Measurements from ENCODE around the gene NUS1.

DNA sequence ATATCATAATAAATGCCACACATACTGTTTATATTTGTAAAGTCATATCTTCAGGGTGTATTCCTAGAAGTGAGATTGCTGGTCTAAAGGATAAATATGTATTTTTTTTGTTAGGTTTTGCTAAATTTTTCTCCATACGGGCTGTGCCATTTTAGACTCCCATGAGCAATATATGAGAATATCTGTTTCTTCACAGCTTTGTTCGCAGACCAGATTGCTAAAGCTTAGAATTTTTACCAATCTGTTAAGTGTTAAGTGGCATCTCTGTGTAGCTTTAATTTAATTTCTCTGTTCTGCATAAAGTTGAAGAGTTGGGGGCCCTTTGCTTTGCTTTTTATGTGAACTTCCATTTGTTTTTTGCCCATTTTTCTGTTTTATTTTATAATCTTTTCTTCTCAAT is 32.3 kb upstream of the NUS1 start:
- TF ChIP-seq, protein P1, sequence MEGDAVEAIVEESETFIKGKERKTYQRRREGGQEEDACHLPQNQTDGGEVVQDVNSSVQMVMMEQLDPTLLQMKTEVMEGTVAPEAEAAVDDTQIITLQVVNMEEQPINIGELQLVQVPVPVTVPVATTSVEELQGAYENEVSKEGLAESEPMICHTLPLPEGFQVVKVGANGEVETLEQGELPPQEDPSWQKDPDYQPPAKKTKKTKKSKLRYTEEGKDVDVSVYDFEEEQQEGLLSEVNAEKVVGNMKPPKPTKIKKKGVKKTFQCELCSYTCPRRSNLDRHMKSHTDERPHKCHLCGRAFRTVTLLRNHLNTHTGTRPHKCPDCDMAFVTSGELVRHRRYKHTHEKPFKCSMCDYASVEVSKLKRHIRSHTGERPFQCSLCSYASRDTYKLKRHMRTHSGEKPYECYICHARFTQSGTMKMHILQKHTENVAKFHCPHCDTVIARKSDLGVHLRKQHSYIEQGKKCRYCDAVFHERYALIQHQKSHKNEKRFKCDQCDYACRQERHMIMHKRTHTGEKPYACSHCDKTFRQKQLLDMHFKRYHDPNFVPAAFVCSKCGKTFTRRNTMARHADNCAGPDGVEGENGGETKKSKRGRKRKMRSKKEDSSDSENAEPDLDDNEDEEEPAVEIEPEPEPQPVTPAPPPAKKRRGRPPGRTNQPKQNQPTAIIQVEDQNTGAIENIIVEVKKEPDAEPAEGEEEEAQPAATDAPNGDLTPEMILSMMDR (IDR thresholded peaks at IDR 0.05), result no peak
- TF ChIP-seq POLR2A (IDR thresholded peaks at IDR 0.05), result no peak
